Spinal cord (tissue), 10 donors: ENCODE measurements around the gene AXIN2. TPM values are rescaled to one million over a fixed set of nuclear protein-coding genes. Genes with fewer than 3 reads are reported as not detected.
"Not testable (repeated sequence)": the region's sequence is repeated elsewhere in the genome, so short reads cannot be mapped to it uniquely, and the experiment has no call there.

Experiments
- DNase-seq, 6 donors: peaks; one replicate each; pipeline versions ENCODE4 v3.0.0 to v3.0.0-alpha.2; 2013 to 2015; ENCODE audit warnings: low spot score in 6 of 6, low read depth in 4 of 6
- H3K27ac ChIP-seq: one replicate; pipeline ENCODE4 v1.5.1; 2013; ENCODE audit warnings: low read depth, low read length, control low read depth
- H3K27me3 ChIP-seq: one replicate; pipeline ENCODE4 v1.6.1; 2013; ENCODE audit warnings: low read length; ENCODE audit not compliant: control insufficient read depth, insufficient read depth
- H3K36me3 ChIP-seq: one replicate; pipeline ENCODE4 v1.6.1; 2013; ENCODE audit warnings: low read length; ENCODE audit not compliant: control insufficient read depth, insufficient read depth
- H3K4me1 ChIP-seq: one replicate; pipeline ENCODE4 v1.6.1; 2013; ENCODE audit warnings: low read length; ENCODE audit not compliant: control insufficient read depth, insufficient read depth
- H3K4me3 ChIP-seq: one replicate; pipeline ENCODE4 v1.5.1; 2013; ENCODE audit warnings: low read depth, low read length, control low read depth
- H3K9me3 ChIP-seq: one replicate; pipeline ENCODE4 v1.6.1; 2013; ENCODE audit warnings: low read length; ENCODE audit not compliant: control insufficient read depth, insufficient read depth
- WGBS: methylation state at CpG from one replicate; pipeline ENCODE4 v1.1.5; 2013; ENCODE audit warnings: missing lambda C conversion rate; ENCODE audit not compliant: insufficient coverage; 5-methylcytosine and 5-hydroxymethylcytosine counted together
- polyA plus RNA-seq, 2 donors: library from polyadenylated mRNA; unstranded; fragments of 120-200 nt; gene quantifications; one replicate each; pipeline ENCODE4 v1.2.1, GENCODE V29; 2013; ENCODE audit not compliant: insufficient read length in 2 of 2
- total RNA-seq, 2 donors: library from RNA; depleted of rRNA in 1 of 2; stranded (reverse); fragments of 120-200 nt in 1 of 2; fragments of >200 nt in 1 of 2; gene quantifications; one replicate each; pipeline versions ENCODE4 v1.2.3 to v1.2.4, GENCODE V29; 2013 to 2014
- donor health status: healthy.

The AXIN2 gene
- total and polyA plus RNA-seq, 4 donors, result 17.4 to 51.4 (median 33.4) TPM

DNA sequence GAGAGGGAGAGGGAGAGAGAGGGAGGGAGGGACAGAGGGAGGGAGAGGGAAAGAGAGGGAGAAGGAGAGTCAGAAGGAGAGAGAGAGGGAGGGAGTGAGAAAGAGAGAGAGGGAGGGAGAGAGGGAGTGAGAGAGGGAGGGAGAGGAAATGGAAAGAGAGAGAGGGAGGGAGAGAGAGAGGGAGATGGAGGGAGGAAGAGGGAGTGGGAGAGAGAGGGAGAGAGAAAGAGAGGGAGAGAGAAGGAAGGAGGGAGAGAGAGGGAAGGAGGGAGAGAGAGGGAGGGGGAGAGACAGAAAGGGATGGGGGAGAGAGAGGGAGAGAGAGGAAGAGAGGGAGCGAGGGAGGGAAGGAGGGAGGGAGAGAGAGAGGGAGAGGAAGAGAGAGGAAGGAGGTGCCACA is 72.8 kb downstream of the AXIN2 start:
- no peaks in the 10 kb centered on the region for H3K36me3 ChIP-seq
- peaks cover 3% of the 10 kb centered on the region for H3K4me1 ChIP-seq
- no peak overlapping the region for H3K27ac ChIP-seq
- H3K9me3 ChIP-seq, result no peaks in the 10 kb centered on the region
- no CpG with 5 or more reads among the region's 1 CpG for WGBS
- no peak overlapping the region for H3K4me3 ChIP-seq
- DNase-seq, result no peak
- H3K27me3 ChIP-seq, result no peaks in the 10 kb centered on the region

DNA sequence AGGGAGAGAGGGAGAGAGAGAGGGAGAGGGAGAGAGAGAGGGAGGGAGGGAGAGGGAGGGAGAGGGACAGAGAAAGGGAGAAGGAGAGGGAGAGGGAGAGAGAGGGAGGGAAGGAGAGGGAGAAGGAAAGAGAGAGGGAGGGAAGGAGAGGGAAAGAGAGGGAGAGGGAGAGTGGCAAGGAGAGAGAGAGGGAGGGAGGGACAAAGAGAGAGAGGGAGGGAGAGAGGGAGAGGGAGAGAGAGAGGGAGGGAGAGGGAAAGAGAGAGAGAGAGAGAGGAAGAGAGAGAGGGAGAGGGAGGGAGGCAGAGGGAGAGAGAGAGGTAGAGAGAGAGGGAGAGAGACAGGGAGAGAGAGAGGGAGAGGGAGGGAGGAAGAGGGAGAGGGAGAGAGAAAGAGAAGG is 73.5 kb downstream of the AXIN2 start:
- Histone ChIP-seq H3K9me3 (no peaks in the 10 kb centered on the region), H3K27me3 (no peaks in the 10 kb centered on the region), H3K27ac (no peak overlapping the region), H3K36me3 (no peaks in the 10 kb centered on the region), H3K4me3 (no peak overlapping the region), H3K4me1 (peaks cover 3% of the 10 kb centered on the region)
- no peak for DNase-seq

DNA sequence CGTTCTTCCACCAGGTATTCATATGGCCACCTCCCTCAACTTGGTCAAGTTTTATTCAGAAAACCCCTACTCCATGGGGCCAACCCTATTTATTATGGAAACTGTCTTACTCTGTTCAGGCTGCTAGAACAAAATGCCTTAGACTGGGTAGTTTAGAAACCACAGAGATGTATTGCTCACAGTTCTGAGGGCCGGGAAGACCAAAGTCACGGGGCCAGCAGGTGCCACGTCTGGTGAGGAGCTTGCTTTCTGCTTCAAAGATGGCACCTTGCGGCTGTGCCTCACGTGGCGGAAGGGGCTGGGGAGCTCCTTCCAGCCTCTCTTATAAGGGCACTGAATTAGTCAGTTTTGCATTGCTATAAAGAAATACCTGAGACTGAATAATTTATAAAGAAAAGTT is 74.3 kb downstream of the AXIN2 start:
- no peak overlapping the region for H3K27ac ChIP-seq
- WGBS, result 92% methylated on average over 6 of the region's 7 CpGs
- no peaks in the 10 kb centered on the region for H3K36me3 ChIP-seq
- peaks cover 3% of the 10 kb centered on the region for H3K4me1 ChIP-seq
- H3K9me3 ChIP-seq, result no peaks in the 10 kb centered on the region
- H3K4me3 ChIP-seq, result no peak overlapping the region
- H3K27me3 ChIP-seq, result no peaks in the 10 kb centered on the region
- DNase-seq, result no peak

DNA sequence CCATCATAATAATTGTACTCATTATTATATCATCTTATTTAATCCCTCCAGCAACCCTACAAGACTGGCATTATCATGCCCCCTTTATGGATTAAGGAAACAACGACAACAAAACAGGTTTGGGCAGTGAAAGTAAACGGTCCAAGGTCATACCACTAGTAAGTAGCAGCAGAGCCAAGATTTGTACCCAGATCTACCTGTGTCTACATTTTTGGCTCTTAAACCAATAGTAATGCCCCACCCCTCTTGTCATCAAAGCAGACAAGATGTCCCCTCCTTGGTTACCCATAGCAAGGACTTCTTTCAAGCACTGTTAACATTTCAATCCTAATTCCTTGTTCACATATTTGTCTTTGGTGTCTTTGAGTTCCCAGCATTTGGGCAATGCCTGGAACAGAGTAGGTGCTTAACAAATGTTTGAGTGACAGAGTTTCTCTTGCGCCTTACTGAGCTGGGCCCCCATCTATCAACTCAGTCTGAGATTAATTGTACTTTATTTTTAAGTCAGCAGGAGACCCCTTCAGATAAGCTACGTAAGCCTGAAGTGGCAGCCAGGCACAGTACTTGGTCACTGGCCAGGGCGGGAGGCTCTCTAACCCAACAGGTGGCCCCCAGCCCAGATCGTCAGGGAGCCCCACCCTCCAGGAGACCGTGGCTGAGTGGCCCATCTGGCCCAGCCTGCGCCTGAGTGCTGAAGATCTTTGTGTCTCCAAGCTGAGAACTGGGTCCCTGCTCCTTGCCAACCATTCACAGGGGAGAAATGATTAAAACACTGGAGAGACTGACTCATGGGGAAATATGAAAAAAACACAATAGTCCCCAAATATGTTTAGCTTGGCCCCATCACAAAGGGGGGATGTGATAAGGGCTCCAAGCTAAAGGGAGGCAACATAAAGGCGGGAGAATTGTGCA is 75.8 kb downstream of the AXIN2 start:
- Histone ChIP-seq H3K4me3 (no peak overlapping the region), H3K27ac (no peak overlapping the region), H3K4me1 (peaks cover 3% of the 10 kb centered on the region), H3K27me3 (no peaks in the 10 kb centered on the region), H3K9me3 (no peaks in the 10 kb centered on the region), H3K36me3 (no peaks in the 10 kb centered on the region)
- 66% methylated on average over 6 of the region's 9 CpGs for WGBS
- DNase-seq, result peak in 1 of 6 donors; percentile 26

DNA sequence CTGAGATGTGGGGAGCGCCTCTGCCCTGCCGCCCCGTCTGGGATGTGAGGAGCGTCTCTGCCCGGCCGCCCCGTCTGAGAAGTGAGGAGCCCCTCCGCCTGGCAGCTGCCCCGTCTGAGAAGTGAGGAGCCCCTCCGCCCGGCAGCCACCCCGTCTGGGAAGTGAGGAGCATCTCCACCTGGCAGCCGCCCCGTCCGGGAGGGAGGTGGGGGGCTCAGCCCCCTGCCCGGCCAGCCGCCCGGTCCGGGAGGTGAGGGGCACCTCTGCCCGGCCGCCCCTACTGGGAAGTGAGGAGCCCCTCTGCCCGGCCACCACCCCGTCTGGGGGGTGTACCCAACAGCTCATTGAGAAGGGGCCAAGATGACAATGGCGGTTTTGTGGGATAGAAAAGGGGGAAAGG is 77.0 kb downstream of the AXIN2 start:
- not testable (repeated sequence) for H3K9me3 ChIP-seq, DNase-seq, H3K27ac ChIP-seq, H3K27me3 ChIP-seq, H3K4me1 ChIP-seq, H3K36me3 ChIP-seq, H3K4me3 ChIP-seq
- WGBS, result 97% methylated on average over 16 of the region's 24 CpGs

DNA sequence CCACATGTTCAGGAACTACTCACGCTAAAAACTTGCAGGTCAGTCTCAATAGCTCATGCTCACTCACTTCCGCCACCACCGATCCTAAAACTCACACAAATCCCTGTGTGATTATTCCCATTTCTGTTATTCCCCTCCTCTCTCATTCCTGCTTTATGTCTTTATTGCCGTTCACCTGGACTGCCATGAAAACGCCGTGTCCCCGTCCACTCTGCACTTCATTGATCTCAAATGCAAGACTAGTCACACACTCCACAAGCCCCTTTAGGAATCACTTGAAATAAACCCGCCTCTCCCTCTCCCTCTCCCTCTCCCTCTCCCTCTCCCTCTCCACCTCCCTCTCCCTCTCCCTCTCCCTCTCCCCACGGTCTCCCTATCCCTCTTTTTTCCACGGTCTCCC is 78.0 kb downstream of the AXIN2 start:
- no peak overlapping the region for H3K27ac ChIP-seq
- WGBS, result over 99% methylated on average over 5 of the region's 10 CpGs
- no peaks in the 10 kb centered on the region for H3K36me3 ChIP-seq
- H3K4me1 ChIP-seq, result peaks cover 3% of the 10 kb centered on the region
- H3K9me3 ChIP-seq, result no peaks in the 10 kb centered on the region
- no peak overlapping the region for H3K4me3 ChIP-seq
- H3K27me3 ChIP-seq, result no peaks in the 10 kb centered on the region
- DNase-seq, result no peak

DNA sequence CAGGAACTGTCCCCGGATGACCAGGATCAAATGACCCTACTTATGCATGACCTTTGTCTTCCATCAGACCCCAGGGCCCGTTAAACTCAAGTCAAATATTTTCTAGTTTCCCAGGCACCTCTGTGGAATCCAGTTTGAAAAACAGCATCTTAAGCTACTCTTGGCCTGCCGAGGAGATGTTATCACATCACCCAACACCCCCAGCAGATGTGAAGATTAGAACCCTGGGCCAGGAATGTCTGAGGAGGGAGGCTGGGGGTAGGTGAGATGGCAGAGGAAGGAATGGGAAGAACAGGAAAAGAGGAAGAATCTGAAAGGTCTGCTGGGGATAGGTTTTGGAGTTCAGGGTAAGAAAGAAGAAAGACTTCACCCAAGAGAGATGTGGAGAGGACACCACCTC is 79.2 kb downstream of the AXIN2 start:
- Histone ChIP-seq H3K4me1 (peaks cover 3% of the 10 kb centered on the region), H3K27me3 (no peaks in the 10 kb centered on the region), H3K4me3 (no peak overlapping the region), H3K27ac (no peak overlapping the region), H3K9me3 (no peaks in the 10 kb centered on the region), H3K36me3 (no peaks in the 10 kb centered on the region)
- 48% methylated on average over 2 of the region's 3 CpGs for whole genome bisulfite sequencing
- DNase-seq, result no peak

DNA sequence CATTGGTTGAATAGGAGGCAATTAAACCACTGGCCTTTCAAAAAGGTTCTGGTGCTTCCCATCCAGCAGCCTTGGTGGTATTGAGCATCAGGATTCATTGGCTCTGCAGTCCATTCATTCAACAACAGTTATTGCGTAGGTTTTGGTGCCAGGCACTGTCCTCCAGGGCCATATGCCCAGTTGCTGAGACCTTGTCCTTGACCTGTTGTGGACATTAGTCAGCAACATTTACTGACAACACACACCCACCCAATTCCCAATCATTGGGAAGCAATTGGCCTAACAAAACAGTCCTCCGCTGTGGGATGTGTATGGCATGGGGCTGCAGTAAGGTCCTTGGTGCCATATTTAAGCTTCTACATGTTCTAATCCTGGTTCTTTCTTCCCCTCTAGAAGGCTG is 82.2 kb downstream of the AXIN2 start:
- no peaks in the 10 kb centered on the region for H3K9me3 ChIP-seq
- no peaks in the 10 kb centered on the region for H3K4me1 ChIP-seq
- 100% methylated on average over 1 of the region's 2 CpGs for WGBS
- H3K27ac ChIP-seq, result no peak overlapping the region
- H3K27me3 ChIP-seq, result no peaks in the 10 kb centered on the region
- DNase-seq, result no peak
- H3K4me3 ChIP-seq, result no peak overlapping the region
- no peaks in the 10 kb centered on the region for H3K36me3 ChIP-seq
